ENCODE measurements around the gene TAS2R20. TPM values are rescaled to one million over a fixed set of nuclear protein-coding genes. Genes with fewer than 3 reads are reported as not detected.

The TAS2R20 gene
- polyA plus RNA-seq, 1 donor (not counting 4 experiments of a cell fraction or from before 2014, with no cell fraction given) = 0.43 TPM

- Histone ChIP-seq H3K4me3 (ENCODE audit: control insufficient read depth in 2 of 3, extremely low read depth in 1 of 3, insufficient read depth in 2 of 3, low read depth in 1 of 3, low read length in 3 of 3) (no peak overlapping the region), H3K9me1 (ENCODE audit: control insufficient read depth, extremely low read depth, insufficient read depth, low read length) (no peaks in the 10 kb centered on the region), H3K79me2 (ENCODE audit: control insufficient read depth, insufficient read depth, low read length) (peaks cover 1% of the 10 kb centered on the region), H4K20me1 (ENCODE audit: control insufficient read depth, extremely low read depth, insufficient read depth, low read length) (no peaks in the 10 kb centered on the region), H3K4me2 (ENCODE audit: control insufficient read depth, extremely low read depth, insufficient read depth, low read depth, low read length) (no peak overlapping the region), H3K9me3 (ENCODE audit: control insufficient read depth, low read depth, low read length) (no peaks in the 10 kb centered on the region), H3K9ac (ENCODE audit: control insufficient read depth, extremely low read depth, insufficient read depth, low read length) (no peak overlapping the region), H3K27me3 (ENCODE audit: control insufficient read depth, extremely low read depth, insufficient read depth, low read length) (no peaks in the 10 kb centered on the region), H2AFZ (ENCODE audit: control insufficient read depth, low read length) (no peak overlapping the region), H3K27ac (ENCODE audit: control insufficient read depth, insufficient read depth, low read length) (no peak overlapping the region), H3K4me1 (ENCODE audit: control insufficient read depth, extremely low read depth, insufficient read depth, low read length) (no peaks in the 10 kb centered on the region), H3K36me3 (ENCODE audit: control insufficient read depth in 2 of 2, extremely low read depth in 1 of 2, insufficient read depth in 2 of 2, low read length in 2 of 2) (no peaks in the 10 kb centered on the region)
- dilution Hi-C loops (cut with MboI; ENCODE audit: extremely low pct_ligation_motif_present, low sequenced_read_pairs) = no loop called here
- TF ChIP-seq EZH2 (IDR thresholded peaks at IDR 0.05; ENCODE audit: low read length) = no peak
- DNase-seq (ENCODE audit: low read depth, low spot score) (no peak), FAIRE-seq (no peak)
Measured at GRCh38 chr12:10952645-10953044, 45.5 kb downstream of the TAS2R20 start.

Other genes with a start within 250 kb of the TAS2R20 start
- not detected in 3 replicates for gene TAS2R7, start 195.7 kb downstream of the TAS2R20 start, polyA plus RNA-seq
- gene TAS2R8, start 191.0 kb downstream of the TAS2R20 start, polyA plus RNA-seq = not detected in 3 replicates
- not detected in 3 replicates for gene TAS2R9, start 188.1 kb downstream of the TAS2R20 start, polyA plus RNA-seq
- gene TAS2R10, start 171.9 kb downstream of the TAS2R20 start, polyA plus RNA-seq = 0.10 to 0.22 TPM in 2 of 3 replicates, not detected in the other
- gene PRR4, start 148.8 kb downstream of the TAS2R20 start, polyA plus RNA-seq = 2.5 to 4.0 TPM (median 2.7 TPM) in 3 replicates
- gene PRH1, start 114.0 kb downstream of the TAS2R20 start, polyA plus RNA-seq = 4.5 to 5.5 TPM (median 4.9 TPM) in 3 replicates
- 0.08 to 0.14 TPM in 2 of 3 replicates, not detected in the other for gene TAS2R13, start 88.7 kb downstream of the TAS2R20 start, polyA plus RNA-seq
- gene PRH2, start 69.1 kb downstream of the TAS2R20 start, polyA plus RNA-seq = 0.12 to 0.13 TPM in 2 of 3 replicates, not detected in the other
- 0.58 to 1.2 TPM (median 0.63 TPM) in 3 replicates for gene TAS2R14, start 59.0 kb downstream of the TAS2R20 start, polyA plus RNA-seq
- gene TAS2R50, start 11.4 kb downstream of the TAS2R20 start, polyA plus RNA-seq = 0.10 TPM in 1 of 3 replicates, not detected in the others
- 0.17 to 0.31 TPM in 2 of 3 replicates, not detected in the other for gene TAS2R19, start 24.3 kb upstream of the TAS2R20 start, polyA plus RNA-seq
- 0.08 to 0.28 TPM in 2 of 3 replicates, not detected in the other for gene TAS2R31, start 33.1 kb upstream of the TAS2R20 start, polyA plus RNA-seq
- gene TAS2R46, start 64.0 kb upstream of the TAS2R20 start, polyA plus RNA-seq = 0.10 to 0.13 TPM in 2 of 3 replicates, not detected in the other
- 0.34 TPM in 1 of 3 replicates, not detected in the others for gene TAS2R43, start 94.0 kb upstream of the TAS2R20 start, polyA plus RNA-seq
- 0.03 to 0.18 TPM in 2 of 3 replicates, not detected in the other for gene TAS2R30, start 136.3 kb upstream of the TAS2R20 start, polyA plus RNA-seq
- gene SMIM10L1, start 172.9 kb upstream of the TAS2R20 start, polyA plus RNA-seq = 2.5 to 3.9 TPM (median 2.6 TPM) in 3 replicates
- gene TAS2R42, start 188.6 kb upstream of the TAS2R20 start, polyA plus RNA-seq = not detected in 3 replicates

Data from keratinocyte (primary cell).